ENCODE results near the gene CHCHD6.

CHCHD6 gene

DNA sequence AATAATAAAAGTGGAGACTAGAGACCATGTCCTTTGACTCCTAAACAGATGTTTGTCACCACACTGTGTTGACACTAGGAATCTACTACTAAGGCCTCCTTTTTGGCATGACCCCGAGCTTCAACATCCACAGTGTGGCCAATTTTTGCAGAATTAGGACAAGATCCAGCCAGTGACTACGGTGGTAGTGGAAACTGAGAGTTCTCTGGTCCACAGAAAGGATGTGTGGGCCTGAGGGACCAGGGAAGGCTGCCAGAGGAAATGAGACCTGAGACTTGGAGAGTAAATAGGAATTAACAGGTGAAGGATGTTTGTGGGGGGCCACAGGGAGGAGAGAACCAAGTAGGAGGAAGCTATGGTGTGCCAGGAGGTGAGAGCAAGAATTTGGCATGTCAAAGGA, 122.7 kb downstream of the CHCHD6 start:
- DNase-seq (ENCODE audit: low read depth, low spot score): no peak

DNA sequence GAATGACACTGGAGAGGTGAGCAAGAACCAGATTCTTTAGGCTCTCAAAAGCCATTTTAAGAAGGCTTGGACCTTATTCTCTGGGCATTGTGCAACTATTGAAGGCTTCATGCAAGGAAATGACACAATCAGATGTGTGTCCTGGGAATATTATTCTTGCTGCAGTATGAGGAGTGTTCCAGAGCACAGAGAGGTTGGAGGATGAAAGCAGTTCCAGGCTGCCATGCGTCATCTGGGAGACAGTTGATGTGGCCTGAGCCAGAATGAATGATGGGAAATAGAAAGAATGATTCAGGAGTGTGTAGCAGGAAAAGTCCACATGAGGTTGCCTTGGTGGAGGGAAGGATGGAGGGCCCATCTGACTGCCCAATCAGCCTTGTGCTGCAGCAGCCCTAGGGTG, 123.1 kb downstream of the CHCHD6 start:
- DNase-seq (ENCODE audit: low read depth, low spot score): no peak

DNA sequence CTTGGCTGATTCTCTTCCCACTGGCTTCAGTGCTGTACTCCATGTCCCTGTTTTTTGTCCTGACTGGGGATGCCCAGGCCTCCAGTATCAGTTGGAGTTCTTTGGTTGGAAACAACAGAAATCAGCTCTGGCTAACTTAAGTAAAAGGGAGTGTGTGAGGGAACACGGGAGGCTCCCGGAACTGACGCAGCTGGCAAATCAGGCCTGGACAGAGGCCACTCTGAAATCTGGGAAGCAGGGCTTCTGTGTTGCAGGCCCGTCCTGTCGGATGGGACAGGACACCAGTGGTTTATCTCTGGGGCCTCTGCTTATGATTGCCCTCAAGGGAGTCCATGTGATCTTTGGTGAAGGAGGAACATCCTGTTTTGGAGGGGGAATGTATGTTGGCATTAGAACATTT, 124.3 kb downstream of the CHCHD6 start:
- DNase-seq (ENCODE audit: low read depth, low spot score): no peak

GRCh38 chr3:126832933-126833332, 128.9 kb downstream of the CHCHD6 start:
- no peak for DNase-seq (ENCODE audit: low read depth, low spot score)

GRCh38 chr3:126834596-126835471, 130.8 kb downstream of the CHCHD6 start:
- no peak for DNase-seq (ENCODE audit: low read depth, low spot score)

DNA sequence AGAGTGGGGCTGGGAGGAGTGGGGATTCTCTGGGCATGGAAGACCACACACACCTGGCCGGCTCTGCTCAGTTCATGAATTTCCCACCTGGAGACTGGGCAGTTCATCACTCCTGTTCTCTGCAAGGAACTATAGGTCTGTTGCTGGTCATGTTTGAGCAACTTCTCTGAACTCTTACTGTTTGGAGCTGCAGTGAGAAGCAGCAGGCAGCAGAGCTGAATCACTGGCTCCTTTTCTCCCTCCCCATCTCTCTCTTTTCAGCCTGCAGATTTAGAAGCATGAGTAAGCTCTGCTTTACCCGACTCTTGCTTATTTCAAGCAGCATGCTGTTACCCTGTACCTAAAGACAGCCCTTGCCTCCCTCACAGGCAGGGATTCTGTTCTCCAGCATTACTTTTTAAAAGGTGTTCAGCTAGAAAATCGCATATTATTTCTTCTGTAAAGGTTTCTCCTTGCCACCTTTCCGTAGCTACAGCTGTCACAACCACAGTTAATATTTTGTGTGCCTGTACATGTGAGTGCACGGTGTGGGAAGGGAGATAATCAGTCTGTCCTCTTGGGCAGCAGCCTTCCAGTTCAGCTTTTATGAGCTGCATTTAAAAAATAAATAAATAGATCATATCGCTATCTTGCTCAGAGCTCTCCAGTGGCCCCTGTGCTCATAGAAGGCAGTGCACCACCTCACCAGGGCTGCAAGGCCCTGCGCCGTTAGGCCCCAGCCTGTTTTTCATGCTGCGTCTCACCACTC, 131.6 kb downstream of the CHCHD6 start:
- no peak for DNase-seq (ENCODE audit: low read depth, low spot score)

GRCh38 chr3:126836220-126836860, 132.3 kb downstream of the CHCHD6 start:
- DNase-seq (ENCODE audit: low read depth, low spot score): no peak

GRCh38 chr3:126837773-126838172, 133.7 kb downstream of the CHCHD6 start:
- DNase-seq (ENCODE audit: low read depth, low spot score): no peak

- DNase-seq (ENCODE audit: low read depth, low spot score): no peak
Measured at GRCh38 chr3:126845920-126846715, 142.1 kb downstream of the CHCHD6 start.

GRCh38 chr3:126847061-126847460, 143.0 kb downstream of the CHCHD6 start:
- DNase-seq (ENCODE audit: low read depth, low spot score): no peak

DNA sequence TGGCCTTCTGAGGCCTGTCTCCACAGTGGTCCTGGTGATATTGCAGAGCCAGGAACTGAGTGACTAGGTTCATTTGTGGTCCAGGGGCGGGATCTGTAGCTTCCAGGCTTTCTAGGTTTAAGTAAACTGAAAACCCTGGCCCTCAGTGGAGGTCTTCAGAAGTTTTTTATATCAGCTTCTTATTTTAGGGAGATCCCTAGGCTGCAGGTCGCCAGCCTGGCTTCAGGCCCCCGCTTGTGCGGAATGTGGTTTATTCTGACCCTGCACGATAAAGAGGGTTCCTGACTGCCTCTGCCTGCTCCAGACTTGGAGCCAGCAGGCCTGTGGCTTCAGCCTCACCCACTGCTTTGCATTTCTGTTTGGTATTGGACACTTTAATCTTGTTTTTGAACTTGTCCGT, 145.0 kb downstream of the CHCHD6 start:
- no peak for DNase-seq (ENCODE audit: low read depth, low spot score)

DNA sequence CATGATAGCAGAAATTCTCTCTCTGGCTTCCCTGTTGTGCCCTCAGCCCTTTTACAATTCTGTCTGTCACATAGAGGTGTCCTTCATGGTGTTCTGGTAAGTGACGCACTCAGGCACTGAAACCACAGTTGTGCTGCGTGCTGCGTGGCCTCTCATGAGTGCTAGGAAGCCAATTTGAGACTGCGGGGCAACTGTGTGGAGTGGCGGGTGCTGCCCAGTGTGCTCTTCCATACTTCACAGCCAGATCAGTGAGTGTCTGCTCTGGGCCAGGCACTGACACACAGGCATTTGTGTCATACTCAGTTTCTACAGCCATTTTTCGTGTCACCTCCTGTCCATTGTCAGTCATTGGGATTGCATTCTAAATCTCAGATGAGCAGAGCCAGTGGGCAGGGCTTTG, 145.7 kb downstream of the CHCHD6 start:
- DNase-seq (ENCODE audit: low read depth, low spot score): no peak

- DNase-seq (ENCODE audit: low read depth, low spot score): no peak
Measured at GRCh38 chr3:126850370-126851085, 146.5 kb downstream of the CHCHD6 start.

DNA sequence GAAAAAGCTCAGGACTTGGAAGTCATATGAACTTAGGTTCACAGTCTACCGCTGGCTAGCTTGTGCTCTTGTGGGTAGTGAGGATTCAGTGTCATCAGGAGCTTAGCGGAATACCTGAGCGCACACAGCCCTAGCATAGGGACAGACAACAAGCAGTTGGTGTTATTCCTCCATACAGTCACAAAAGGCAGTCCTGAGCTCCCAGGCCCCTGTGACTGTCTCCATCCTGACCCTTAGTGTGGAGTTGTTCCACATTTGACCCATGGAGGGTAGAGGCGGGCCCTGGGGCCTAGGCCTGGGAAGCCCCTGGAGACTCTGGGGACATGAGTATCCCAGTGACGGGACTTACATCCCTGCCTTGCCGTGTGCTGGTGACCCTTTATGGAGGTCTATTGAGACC, 147.3 kb downstream of the CHCHD6 start:
- DNase-seq (ENCODE audit: low read depth, low spot score): no peak

DNA sequence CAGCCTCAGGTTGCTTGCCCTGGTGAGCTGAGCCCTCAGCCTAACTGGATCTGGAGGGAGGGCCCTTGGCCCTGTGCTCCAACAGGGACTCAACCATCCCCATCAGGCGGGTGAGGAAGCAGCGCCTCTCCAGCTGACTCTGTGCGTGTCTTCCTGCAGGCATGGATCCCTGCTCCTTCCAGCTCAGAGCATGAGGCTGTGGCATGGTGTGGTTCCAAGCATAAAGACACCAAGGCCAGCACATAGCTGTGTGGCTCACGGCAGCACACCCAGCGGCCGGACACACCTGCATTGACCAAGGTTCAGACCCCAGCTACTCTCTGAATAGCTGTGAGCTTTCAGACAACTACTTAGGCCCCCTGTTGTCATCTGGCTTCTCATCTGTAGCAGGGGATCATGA, 147.9 kb downstream of the CHCHD6 start:
- no peak for DNase-seq (ENCODE audit: low read depth, low spot score)

- no peak for DNase-seq (ENCODE audit: low read depth, low spot score)
Measured at GRCh38 chr3:126852511-126852910, 148.5 kb downstream of the CHCHD6 start.

- no peak for DNase-seq (ENCODE audit: low read depth, low spot score)
Measured at GRCh38 chr3:126854666-126855065, 150.6 kb downstream of the CHCHD6 start.

- no peak for DNase-seq (ENCODE audit: low read depth, low spot score)
Measured at GRCh38 chr3:126855374-126855773, 151.3 kb downstream of the CHCHD6 start.

GRCh38 chr3:126857928-126858327, 153.9 kb downstream of the CHCHD6 start:
- no peak for DNase-seq (ENCODE audit: low read depth, low spot score)

GRCh38 chr3:126858401-126858800, 154.4 kb downstream of the CHCHD6 start:
- DNase-seq (ENCODE audit: low read depth, low spot score): no peak

- DNase-seq (ENCODE audit: low read depth, low spot score): peak; percentile 81
Measured at GRCh38 chr3:126858887-126859286, 154.8 kb downstream of the CHCHD6 start.
